ENCODE measurements around the gene SMPD4.
"Not testable (repeated sequence)": the region's sequence is repeated elsewhere in the genome, so short reads cannot be mapped to it uniquely, and the experiment has no call there.

DNA sequence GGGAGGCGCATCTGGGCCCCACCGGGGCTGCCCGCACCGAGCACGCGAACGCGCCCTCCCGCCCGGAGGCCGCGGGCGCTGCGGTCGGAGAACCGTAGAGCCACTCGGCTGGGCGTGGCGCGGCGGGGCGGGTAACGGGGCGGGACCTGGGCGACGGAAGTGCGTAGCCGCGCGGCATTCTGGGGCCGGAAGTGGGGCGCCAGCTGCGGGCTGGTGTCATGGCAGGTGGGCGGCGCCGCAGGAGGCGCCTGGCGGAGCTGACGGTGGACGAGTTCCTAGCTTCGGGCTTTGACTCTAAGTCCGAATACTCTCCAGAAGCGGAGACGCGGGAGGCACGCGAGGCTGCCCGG lies 47.7 kb upstream of the SMPD4 start:
- TF ChIP-seq EZH2 (IDR thresholded peaks at IDR 0.05; ENCODE audit: insufficient read depth, low read length), result not testable (repeated sequence)
- TF ChIP-seq, protein P1, sequence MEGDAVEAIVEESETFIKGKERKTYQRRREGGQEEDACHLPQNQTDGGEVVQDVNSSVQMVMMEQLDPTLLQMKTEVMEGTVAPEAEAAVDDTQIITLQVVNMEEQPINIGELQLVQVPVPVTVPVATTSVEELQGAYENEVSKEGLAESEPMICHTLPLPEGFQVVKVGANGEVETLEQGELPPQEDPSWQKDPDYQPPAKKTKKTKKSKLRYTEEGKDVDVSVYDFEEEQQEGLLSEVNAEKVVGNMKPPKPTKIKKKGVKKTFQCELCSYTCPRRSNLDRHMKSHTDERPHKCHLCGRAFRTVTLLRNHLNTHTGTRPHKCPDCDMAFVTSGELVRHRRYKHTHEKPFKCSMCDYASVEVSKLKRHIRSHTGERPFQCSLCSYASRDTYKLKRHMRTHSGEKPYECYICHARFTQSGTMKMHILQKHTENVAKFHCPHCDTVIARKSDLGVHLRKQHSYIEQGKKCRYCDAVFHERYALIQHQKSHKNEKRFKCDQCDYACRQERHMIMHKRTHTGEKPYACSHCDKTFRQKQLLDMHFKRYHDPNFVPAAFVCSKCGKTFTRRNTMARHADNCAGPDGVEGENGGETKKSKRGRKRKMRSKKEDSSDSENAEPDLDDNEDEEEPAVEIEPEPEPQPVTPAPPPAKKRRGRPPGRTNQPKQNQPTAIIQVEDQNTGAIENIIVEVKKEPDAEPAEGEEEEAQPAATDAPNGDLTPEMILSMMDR (IDR thresholded peaks at IDR 0.05; ENCODE audit: insufficient read depth, low read depth, low read length), result not testable (repeated sequence)
